Measurements from ENCODE around the gene ZNF592. TPM values are rescaled to one million over a fixed set of nuclear protein-coding genes. Genes with fewer than 3 reads are reported as not detected.

ZNF592 gene
- total RNA-seq, 1 experiment from 2014 or later, result 49.6 TPM

GRCh38 chr15:84784262-84784661, 35.9 kb downstream of the ZNF592 start:
- Mint-ChIP-seq H3K36me3 (ENCODE audit: insufficient read depth, unreplicated experiment) (peaks cover 54% of the 10 kb centered on the region), H3K9me3 (ENCODE audit: low read depth, unreplicated experiment) (no peaks in the 10 kb centered on the region), H3K4me1 (ENCODE audit: low read depth, unreplicated experiment) (peaks cover 8% of the 10 kb centered on the region), H3K27ac (ENCODE audit: unreplicated experiment) (no peak overlapping the region), H3K4me3 (ENCODE audit: low read depth, unreplicated experiment) (no peak overlapping the region), H3K27me3 (ENCODE audit: unreplicated experiment) (no peaks in the 10 kb centered on the region)
- no TSS peak for BruUV-seq (replicated peaks)
- no peak for DNase-seq
- CTCF ChIA-PET, result interaction anchor here (0.6 kb wide), 1 partner anchor 94 kb away, joined by 6 read pairs; no protein-coding TSS in a partner anchor
- TF ChIP-seq CTCF (IDR thresholded peaks at IDR 0.05; ENCODE audit: unreplicated experiment), result no peak
- intact Hi-C loops (cut with micrococcal nuclease; ENCODE audit: unreplicated experiment), result no loop called here

- Mint-ChIP-seq H3K27me3 (ENCODE audit: unreplicated experiment) (no peaks in the 10 kb centered on the region), H3K27ac (ENCODE audit: unreplicated experiment) (no peak overlapping the region), H3K9me3 (ENCODE audit: low read depth, unreplicated experiment) (no peaks in the 10 kb centered on the region), H3K4me1 (ENCODE audit: low read depth, unreplicated experiment) (peaks cover 8% of the 10 kb centered on the region), H3K4me3 (ENCODE audit: low read depth, unreplicated experiment) (no peak overlapping the region), H3K36me3 (ENCODE audit: insufficient read depth, unreplicated experiment) (peaks cover 59% of the 10 kb centered on the region)
- intact Hi-C loops (cut with micrococcal nuclease; ENCODE audit: unreplicated experiment), result no loop called here
- no peak for DNase-seq
- TF ChIP-seq CTCF (IDR thresholded peaks at IDR 0.05; ENCODE audit: unreplicated experiment), result no peak
- no TSS peak for BruUV-seq (replicated peaks)
- CTCF ChIA-PET, result interaction anchor here (0.6 kb wide), 1 partner anchor 93 kb away, joined by 6 read pairs; no protein-coding TSS in a partner anchor
Measured at GRCh38 chr15:84785053-84785452, 36.7 kb downstream of the ZNF592 start.

GRCh38 chr15:84788500-84788899, 40.1 kb downstream of the ZNF592 start:
- BruUV-seq (replicated peaks), result no TSS peak
- peaks cover 67% of the 10 kb centered on the region for H3K36me3 Mint-ChIP-seq (ENCODE audit: insufficient read depth, unreplicated experiment)
- CTCF ChIA-PET, result no interaction called here
- H3K4me1 Mint-ChIP-seq (ENCODE audit: low read depth, unreplicated experiment), result peaks cover 8% of the 10 kb centered on the region
- H3K27ac Mint-ChIP-seq (ENCODE audit: unreplicated experiment), result no peak overlapping the region
- no peak overlapping the region for H3K4me3 Mint-ChIP-seq (ENCODE audit: low read depth, unreplicated experiment)
- no peaks in the 10 kb centered on the region for H3K27me3 Mint-ChIP-seq (ENCODE audit: unreplicated experiment)
- no peaks in the 10 kb centered on the region for H3K9me3 Mint-ChIP-seq (ENCODE audit: low read depth, unreplicated experiment)
- DNase-seq, result no peak
- no peak for TF ChIP-seq CTCF (IDR thresholded peaks at IDR 0.05; ENCODE audit: unreplicated experiment)
- intact Hi-C loops (cut with micrococcal nuclease; ENCODE audit: unreplicated experiment), result no loop called here

GRCh38 chr15:84789762-84790161, 41.4 kb downstream of the ZNF592 start:
- Mint-ChIP-seq H3K27me3 (ENCODE audit: unreplicated experiment) (no peaks in the 10 kb centered on the region), H3K27ac (ENCODE audit: unreplicated experiment) (no peak overlapping the region), H3K4me3 (ENCODE audit: low read depth, unreplicated experiment) (no peak overlapping the region), H3K4me1 (ENCODE audit: low read depth, unreplicated experiment) (peaks cover 8% of the 10 kb centered on the region), H3K36me3 (ENCODE audit: insufficient read depth, unreplicated experiment) (peaks cover 62% of the 10 kb centered on the region), H3K9me3 (ENCODE audit: low read depth, unreplicated experiment) (no peaks in the 10 kb centered on the region)
- intact Hi-C loops (cut with micrococcal nuclease; ENCODE audit: unreplicated experiment), result no loop called here
- TF ChIP-seq CTCF (IDR thresholded peaks at IDR 0.05; ENCODE audit: unreplicated experiment), result no peak
- DNase-seq, result no peak
- CTCF ChIA-PET, result no interaction called here
- no TSS peak for BruUV-seq (replicated peaks)
